ENCODE results near the gene REV3L.

REV3L gene

GRCh38 chr6:111254004-111254778 lies 228.8 kb downstream of the REV3L start:
- DNase-seq = peak in 1 of 3 experiments; percentile 77

GRCh38 chr6:111252726-111253125 lies 230.3 kb downstream of the REV3L start:
- DNase-seq = no peak

GRCh38 chr6:111250791-111251354 lies 232.1 kb downstream of the REV3L start:
- DNase-seq = no peak

Data from NCI-H1417 (cell line).